GM12864 (cell line): Measurements from ENCODE around the gene ACOD1.
"Not testable (repeated sequence)": the region's sequence is repeated elsewhere in the genome, so short reads cannot be mapped to it uniquely, and the experiment has no call there.

Experiments used
- DNase-seq: peaks from one replicate; pipeline ENCODE4 v3.0.0-alpha.2; 2011; ENCODE audit warnings: low read depth
- H3K4me3 ChIP-seq: 2 replicates; pipeline ENCODE4 v1.5.1; 2011; ENCODE audit warnings: mild to moderate bottlenecking, low read depth, low read length, control low read depth
- TF ChIP-seq, protein P1 (sequence below): IDR thresholded peaks from 2 replicates; pipeline ENCODE4 v1.5.1; 2011; ENCODE audit warnings: low read depth, mild to moderate bottlenecking, moderate library complexity, low read length, control low read depth, inconsistent platforms; ENCODE audit errors: missing control alignments

The ACOD1 gene

DNA sequence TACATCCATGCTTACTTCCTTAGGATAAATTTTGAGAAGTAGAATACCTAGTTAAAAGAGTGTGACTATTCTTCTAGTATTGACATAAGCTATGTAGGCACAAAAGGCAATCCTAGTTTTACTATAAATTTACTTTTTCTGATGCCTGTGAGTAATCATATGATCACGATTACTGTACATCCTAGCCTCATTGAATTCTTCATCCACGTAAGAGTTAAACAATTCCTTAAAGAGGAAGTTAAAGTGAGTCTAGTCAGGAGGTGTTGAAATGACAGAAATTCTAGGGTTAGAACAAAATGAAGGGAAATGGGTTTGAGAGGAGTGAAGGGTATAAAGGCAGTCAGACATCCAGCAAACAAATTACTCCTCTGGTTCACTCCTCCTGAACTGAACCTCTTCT, at the start of gene ACOD1:
Gene ACOD1, plus strand, starts transcription at position 363 of the 400 bp plus-strand sequence. CDS start 48 bp downstream, outside the sequence.
- TF ChIP-seq, protein P1, sequence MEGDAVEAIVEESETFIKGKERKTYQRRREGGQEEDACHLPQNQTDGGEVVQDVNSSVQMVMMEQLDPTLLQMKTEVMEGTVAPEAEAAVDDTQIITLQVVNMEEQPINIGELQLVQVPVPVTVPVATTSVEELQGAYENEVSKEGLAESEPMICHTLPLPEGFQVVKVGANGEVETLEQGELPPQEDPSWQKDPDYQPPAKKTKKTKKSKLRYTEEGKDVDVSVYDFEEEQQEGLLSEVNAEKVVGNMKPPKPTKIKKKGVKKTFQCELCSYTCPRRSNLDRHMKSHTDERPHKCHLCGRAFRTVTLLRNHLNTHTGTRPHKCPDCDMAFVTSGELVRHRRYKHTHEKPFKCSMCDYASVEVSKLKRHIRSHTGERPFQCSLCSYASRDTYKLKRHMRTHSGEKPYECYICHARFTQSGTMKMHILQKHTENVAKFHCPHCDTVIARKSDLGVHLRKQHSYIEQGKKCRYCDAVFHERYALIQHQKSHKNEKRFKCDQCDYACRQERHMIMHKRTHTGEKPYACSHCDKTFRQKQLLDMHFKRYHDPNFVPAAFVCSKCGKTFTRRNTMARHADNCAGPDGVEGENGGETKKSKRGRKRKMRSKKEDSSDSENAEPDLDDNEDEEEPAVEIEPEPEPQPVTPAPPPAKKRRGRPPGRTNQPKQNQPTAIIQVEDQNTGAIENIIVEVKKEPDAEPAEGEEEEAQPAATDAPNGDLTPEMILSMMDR, result no peak
- DNase-seq, result no peak
- H3K4me3 ChIP-seq, result no peak within 1 kb of the TSS

DNA sequence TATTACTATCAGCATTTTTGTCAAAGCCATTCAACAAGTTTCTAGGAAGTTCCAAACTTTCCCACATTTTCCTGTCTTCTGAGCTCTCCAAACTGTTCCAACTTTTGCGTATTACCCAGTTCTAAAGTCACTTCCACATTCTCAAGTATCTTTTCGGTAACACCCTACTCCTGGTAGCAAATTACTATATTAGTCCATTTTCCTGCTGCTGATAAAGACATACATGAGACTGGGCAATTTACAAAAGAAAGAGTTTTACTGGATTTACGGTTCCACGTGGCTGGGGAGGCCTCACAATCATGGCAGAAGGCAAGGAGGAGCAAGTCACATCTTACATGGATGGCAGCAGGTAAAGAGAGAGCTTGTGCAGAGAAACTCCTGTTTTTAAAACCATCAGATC, 49.2 kb upstream of the ACOD1 start:
- not testable (repeated sequence) for H3K4me3 ChIP-seq, DNase-seq

DNA sequence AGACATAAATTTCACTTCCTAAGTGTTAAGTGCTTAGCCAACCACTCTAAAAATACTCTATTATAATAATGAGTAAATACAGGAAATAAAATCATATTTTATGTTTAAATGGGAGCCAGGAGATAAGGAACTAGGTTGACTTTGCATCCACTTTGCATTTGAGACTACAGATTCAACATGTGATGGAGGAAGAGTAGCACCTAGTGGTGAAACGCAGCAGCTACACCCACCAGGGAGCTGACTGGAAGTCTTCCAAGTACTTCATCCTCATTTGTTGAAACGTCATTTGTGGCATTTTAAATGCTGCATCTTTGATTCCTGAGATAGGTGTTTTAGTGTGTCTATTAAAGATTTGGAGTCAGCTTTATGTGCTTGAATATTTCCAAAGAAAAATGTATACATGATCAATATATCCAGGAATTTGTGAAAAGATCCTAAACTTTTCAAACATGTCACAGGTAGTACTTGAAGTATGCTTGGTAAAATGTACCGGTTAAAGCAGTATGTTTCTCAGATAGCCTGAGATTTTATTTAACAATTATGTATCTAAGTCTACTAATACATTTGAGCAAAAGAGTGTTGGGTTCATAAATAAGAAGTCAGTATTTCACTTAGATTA, 44.7 kb upstream of the ACOD1 start:
- TF ChIP-seq, protein P1, result peak; percentile 99
- no peak for DNase-seq
- no peak overlapping the region for H3K4me3 ChIP-seq

DNA sequence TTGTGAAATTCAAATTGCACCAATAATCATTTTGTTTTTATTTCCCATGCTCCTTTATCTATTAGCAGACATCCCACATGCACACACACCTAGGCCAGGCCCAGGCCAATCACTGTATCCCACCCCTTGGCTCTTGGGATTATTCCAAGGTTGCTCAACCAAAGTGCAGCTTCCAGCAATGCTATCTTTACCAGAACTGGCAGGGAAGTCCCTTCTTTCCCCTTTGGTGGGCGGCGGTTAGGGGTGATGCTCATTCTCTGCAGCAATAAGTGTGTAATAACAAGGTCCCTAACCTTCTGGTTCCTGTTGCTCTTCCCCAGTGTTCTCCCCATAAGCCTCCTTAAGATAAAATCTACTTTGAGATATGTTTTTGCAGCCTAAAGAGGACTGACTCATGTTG, 43.8 kb upstream of the ACOD1 start:
- TF ChIP-seq, protein P1, result no peak
- no peak overlapping the region for H3K4me3 ChIP-seq
- DNase-seq, result no peak

DNA sequence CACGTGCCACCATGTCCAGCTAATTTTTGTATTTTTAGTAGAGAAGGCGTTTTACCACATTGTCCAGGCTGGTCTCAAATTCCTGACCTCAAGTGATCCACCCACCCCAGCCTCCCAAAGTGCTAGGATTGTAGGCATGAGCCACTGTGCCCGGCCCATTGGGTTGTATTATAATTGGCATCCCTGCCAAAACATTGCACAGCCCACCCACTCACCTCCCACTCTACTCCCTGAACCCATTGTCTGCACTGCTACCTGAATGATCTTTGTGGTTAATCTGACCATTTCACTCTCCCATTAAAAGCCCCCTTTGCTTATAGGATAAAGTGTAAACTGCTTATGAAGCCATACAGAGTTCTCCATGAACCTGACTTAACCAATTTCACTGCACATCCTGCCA, 35.8 kb upstream of the ACOD1 start:
- TF ChIP-seq, protein P1, result no peak
- no peak overlapping the region for H3K4me3 ChIP-seq
- no peak for DNase-seq

DNA sequence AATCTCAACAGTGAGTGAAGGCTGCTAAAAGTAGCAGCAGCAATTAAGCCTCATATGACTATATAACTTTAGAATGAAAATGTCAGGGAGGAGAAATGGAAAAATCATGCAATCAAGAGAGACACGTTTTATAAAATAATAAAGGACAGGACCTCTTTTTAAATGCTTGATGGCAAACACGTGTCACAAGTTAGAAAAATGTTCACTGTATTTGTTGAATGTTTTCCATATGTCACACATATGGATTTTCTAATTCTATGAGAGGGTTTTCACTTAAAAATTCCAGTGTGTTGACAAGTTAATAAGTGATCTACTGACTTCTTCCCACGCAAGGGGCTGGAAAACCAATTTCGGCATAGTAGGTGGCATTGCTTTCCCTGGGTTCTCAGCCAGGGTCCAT, 34.4 kb upstream of the ACOD1 start:
- no peak overlapping the region for H3K4me3 ChIP-seq
- no peak for DNase-seq
- TF ChIP-seq, protein P1, result no peak

DNA sequence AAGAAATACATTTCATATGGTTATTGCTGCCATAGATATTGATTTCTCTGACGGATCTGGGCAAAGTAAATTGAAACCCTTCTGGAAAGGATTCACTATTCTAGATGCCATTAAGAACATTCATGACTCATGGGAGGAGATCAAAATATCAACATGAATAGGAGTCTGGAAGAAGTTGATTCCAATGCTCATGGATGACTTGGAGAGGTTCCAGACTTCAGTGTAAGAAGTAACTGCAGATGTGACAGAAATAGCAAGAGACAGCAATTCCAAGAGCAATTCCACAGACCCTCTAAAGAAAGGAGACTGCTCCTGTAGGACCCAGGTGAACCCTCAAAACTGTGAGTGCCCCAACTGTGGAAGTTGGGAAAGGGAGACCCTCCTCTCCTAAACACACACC, 31.2 kb upstream of the ACOD1 start:
- TF ChIP-seq, protein P1, result no peak
- H3K4me3 ChIP-seq, result no peak overlapping the region
- DNase-seq, result no peak

DNA sequence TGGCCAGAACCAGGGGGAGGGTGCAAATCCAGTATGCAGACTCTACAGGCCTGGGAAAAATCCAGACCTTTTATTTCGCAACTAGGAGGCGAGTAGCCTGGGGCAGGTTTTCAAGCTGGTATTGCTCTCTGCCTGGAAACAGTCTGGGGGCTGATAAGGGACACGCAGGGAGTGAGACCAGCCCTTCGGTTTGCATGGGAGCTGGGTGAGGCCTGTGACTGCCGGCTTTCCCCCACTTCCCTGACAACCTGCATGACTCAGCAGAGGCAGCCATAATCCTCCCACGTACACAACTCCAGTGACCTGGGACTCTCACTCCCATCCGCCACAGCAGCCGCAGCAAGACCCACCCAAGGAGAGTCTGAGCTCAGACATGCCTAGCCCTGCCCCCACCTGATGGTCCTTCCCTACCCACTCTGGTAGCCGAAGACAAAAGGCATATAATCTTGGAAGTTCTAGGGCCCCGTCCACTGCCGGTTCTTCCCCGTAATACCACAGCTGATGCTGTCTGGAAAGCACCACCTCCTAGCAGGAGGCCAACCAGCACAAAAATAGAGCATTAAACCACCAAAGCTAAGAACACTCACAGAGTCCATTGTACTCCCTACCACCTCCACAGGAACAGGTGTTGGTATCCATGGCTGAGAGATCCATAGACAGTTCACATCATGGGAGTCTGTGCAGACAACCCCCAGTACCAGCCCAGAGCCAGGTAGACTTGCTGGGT, 30.4 kb upstream of the ACOD1 start:
- not testable (repeated sequence) for DNase-seq, H3K4me3 ChIP-seq
